DMS153 (cell line): ENCODE measurements around the gene SMIM35.

ENCODE experiments used
- DNase-seq: peaks from one replicate; lab custom pipeline; 2025; lab: John Stamatoyannopoulos, UW

Gene SMIM35

GRCh38 chr11:118109231-118109630, 22.5 kb upstream of the SMIM35 start:
- no peak for DNase-seq

GRCh38 chr11:118108513-118108912, 21.8 kb upstream of the SMIM35 start:
- no peak for DNase-seq

- DNase-seq: no peak
These were observed 20.1 kb upstream of the SMIM35 start for GRCh38 chr11:118106789-118107335.

- no peak for DNase-seq
These were observed 19.0 kb upstream of the SMIM35 start for GRCh38 chr11:118105657-118106305.

GRCh38 chr11:118104491-118104890, 17.7 kb upstream of the SMIM35 start:
- DNase-seq: no peak

GRCh38 chr11:118102721-118103261, 16.0 kb upstream of the SMIM35 start:
- DNase-seq: no peak

- no peak for DNase-seq
These were observed 14.0 kb upstream of the SMIM35 start for GRCh38 chr11:118100691-118101232.

GRCh38 chr11:118099838-118100556, 13.2 kb upstream of the SMIM35 start:
- no peak for DNase-seq

- DNase-seq: no peak
These were observed 12.5 kb upstream of the SMIM35 start for GRCh38 chr11:118098996-118099837.

GRCh38 chr11:118095967-118096367, 9.2 kb upstream of the SMIM35 start:
- DNase-seq: no peak

- DNase-seq: no peak
These were observed 8.7 kb upstream of the SMIM35 start for GRCh38 chr11:118095493-118095892.

GRCh38 chr11:118092907-118093571, 6.3 kb upstream of the SMIM35 start:
- DNase-seq: no peak

GRCh38 chr11:118091690-118092089, 4.9 kb upstream of the SMIM35 start:
- DNase-seq: no peak

- no peak for DNase-seq
These were observed 3.9 kb upstream of the SMIM35 start for GRCh38 chr11:118090545-118091162.

- no peak for DNase-seq
These were observed 1.8 kb upstream of the SMIM35 start for GRCh38 chr11:118088531-118088930.

GRCh38 chr11:118087931-118088330, 1.2 kb upstream of the SMIM35 start:
- DNase-seq: no peak

GRCh38 chr11:118084656-118085055, 2.1 kb downstream of the SMIM35 start:
- no peak for DNase-seq

GRCh38 chr11:118084247-118084646, 2.5 kb downstream of the SMIM35 start:
- DNase-seq: no peak

- DNase-seq: no peak
These were observed 3.7 kb downstream of the SMIM35 start for GRCh38 chr11:118082880-118083552.

GRCh38 chr11:118081241-118081958, 5.4 kb downstream of the SMIM35 start:
- DNase-seq: no peak
